Hematopoietic multipotent progenitor cell treated with erythropoietin and hydrocortisone succinate and interleukin-3 and kit ligand, for 6 days (in vitro differentiated cells): ENCODE results near the gene ASXL1.
A peak's percentile ranks its signal among the peaks of the same experiment; 100 is the strongest.
"Not testable (repeated sequence)": the region's sequence is repeated elsewhere in the genome, so short reads cannot be mapped to it uniquely, and the experiment has no call there.

ENCODE experiments used
- DNase-seq: peaks from one replicate; pipeline ENCODE4 v3.0.0-alpha.2; 2015

The ASXL1 gene

DNA sequence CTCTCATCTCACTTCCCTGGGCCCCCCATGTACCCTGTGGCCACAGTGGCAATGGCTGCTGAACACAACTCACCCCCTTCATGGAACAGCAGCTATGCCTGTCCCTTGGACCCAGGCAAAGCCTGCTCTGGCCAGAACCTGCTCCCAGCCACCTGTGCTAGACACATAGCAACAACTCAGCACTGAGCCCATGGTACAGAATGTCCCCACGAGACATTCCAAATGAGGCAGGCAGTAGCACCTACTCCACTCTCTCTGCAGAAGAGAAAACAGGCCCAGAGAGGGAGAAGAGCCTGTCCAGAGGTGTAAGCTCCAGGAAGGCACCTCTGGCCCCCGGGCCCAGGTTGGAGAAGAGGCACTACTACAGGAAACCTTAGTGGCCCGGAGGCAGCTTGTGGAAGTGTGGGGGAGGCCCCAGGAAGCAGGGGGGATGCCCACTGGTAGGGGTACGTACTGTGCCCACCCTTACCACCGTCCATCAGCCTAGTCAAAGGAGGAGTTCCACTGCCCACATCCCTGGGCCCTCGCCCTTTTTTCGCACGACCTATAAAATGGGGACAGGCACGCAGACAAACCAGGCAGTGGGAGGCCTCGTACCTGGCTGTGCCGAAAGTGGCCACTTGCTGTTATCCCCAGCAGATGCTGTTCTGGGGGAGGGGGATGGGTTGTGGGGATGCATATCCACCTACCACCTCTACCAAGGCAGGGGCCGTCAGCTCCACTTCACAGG lies 97.2 kb downstream of the ASXL1 start:
- no peak for DNase-seq

DNA sequence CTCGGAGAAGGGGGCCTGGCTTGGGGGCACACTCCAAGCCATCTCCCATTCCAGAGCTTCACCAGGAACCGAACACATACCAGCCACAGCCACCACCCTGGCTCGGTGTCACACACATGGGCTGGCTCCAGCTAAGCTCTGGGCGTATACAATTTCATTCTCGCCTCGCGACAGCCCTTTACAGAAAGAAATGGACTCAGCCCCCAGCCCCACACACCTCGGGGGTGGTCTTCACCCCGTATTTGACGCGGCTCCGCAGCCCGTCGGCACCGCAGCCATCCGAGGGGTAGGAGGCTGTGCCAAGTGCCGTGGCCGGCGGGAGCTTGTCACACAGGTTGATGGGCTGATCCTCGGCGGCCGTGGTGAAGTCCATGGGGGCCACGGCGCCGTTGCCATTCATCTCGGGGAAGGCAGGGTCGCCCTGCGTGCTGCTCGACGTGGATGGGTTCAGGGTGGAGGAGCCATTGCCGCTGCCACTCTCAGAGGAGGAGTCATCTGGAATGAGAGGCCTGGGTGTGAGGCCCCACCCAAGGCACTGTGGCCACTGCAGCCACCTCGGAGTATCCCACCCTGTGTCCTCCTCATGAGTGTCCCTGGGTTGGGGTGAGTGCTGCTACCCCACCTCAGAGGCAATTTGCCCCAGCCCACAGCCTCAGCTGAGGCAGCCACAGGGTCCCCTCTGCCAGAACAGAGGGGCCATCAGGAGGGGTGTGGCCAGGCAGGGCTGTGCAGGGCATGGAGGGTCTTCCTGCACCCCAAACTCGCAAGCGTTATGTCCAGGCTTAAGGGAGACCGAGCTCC lies 98.0 kb downstream of the ASXL1 start:
- DNase-seq: no peak

DNA sequence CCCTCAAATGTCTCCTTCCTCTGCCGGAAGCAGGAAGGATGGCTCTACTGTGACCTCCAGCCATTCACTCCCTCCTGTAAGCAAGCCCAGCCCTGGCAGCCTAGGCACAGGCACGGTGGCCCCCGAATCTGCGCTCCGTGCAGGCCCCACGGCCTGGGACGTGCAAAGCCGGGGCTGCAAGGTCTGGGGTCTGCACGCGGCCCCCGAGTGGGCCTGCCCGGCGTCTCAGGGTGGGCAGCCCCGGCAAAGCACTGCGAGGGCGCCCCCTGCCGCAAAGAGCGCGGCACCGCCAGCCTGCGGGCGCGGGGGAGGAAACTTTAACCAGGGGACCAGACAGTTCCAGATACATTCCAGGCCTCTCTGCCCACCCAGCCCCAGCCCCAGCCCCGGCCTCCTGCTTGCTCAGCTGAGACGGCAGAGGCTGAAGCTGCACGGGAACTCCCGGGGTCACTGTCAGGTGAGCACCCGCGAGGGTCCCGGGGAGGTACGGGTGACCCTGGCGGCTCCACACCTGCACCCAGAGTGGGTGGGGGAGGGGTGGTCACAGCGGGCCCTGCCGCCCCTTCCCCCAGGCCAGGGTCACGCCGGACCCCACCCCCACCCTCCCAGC lies 98.8 kb downstream of the ASXL1 start:
- DNase-seq: peak; percentile 51

DNA sequence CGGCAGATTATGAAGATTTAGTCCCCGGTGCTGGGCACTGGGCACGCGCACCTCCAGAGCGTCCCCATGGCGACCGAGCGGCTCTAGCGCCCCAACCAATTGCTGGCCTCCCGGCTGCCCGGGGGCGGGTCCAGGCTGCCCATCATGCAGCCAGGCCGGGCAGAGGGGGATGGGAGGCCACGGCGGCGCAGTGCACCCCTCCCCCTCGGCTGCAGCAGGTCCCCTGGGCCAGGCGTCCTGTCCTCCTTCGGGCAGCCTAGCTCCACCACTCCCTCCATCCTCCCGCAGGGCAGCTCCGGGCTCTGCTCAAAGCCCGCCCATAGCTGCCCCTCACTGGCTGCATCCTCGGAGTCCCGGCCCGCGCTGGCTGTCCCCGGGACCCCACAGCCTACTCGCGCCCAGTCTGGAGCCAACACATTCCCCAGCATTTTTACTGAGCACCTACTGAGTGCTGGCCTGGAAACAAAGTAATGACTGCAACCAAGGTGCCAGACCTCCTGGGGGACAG lies 99.4 kb downstream of the ASXL1 start:
- peak; percentile 49 for DNase-seq

DNA sequence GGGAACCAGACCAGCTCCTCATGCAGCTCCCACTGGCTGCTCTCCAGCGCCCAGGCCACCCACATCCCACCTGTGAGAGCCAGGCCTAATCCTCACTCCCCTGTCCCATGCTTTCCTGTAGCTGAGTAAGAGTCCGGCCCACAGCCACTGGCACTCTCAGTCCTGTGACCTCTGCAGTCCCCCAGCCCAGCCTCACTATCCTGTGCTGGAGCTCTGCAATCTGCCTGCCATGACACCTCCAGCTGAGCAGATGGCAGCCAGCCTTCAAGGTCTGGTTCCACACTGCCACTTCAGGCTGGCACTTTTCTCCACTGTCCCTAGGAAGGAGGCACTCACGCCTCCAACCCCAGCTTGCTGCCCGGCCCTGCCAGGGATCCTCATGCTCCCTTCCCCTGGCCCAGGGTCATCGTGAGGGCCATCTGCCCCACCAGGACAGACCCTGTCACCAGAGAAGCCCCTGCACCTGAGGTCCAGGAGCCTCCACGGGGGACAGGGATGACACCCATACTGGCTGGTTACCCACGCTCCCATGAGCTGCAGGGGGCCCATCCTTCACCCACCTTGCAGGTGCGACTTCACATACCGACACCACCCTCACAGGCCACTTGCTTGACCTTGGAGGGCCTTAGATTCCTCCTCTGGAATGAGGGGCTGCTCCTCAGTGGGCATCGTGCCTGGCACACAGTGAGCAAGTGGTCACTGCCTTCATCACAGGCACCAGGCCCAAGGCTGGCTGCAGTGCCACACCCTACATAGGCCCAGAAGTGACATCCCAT lies 100.1 kb downstream of the ASXL1 start:
- DNase-seq: no peak

DNA sequence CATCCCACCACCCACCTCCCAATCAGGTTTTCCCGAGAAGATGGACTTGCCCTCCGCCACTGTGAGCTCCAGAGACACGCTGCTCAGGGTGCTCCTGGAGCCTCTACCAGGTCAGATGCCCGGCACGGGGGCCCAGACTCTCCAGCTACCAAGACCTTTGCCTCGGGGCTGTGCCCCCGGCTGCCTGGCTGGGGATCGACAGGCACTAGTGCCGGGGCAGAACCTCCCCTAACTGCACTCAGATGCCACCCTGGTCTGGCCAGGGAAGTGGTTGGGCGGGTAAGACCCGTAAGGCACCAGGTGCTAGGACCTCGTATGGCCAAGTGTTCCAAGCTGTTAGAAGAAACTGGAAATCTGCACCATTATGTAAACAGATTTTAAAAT lies 100.7 kb downstream of the ASXL1 start:
- no peak for DNase-seq

DNA sequence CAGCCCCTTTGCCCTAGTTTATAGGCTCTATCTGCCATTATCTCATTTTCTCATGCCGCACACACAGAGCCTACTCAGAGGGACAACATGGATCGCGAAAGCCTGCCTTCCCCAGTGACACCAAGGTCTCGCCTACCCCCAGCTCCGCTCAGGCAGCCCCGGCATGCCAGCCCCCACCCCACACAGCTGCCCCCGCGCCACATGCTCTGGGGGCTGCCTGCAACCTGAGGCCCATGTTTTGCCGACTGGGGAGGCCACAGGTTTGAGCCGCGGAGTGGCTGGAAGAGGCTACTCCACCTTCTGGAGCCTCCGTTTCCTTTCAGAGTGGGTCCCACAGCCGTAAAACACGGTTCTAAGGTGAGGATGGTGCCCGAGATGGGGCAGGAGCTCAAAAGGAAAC lies 102.1 kb downstream of the ASXL1 start:
- DNase-seq: no peak

DNA sequence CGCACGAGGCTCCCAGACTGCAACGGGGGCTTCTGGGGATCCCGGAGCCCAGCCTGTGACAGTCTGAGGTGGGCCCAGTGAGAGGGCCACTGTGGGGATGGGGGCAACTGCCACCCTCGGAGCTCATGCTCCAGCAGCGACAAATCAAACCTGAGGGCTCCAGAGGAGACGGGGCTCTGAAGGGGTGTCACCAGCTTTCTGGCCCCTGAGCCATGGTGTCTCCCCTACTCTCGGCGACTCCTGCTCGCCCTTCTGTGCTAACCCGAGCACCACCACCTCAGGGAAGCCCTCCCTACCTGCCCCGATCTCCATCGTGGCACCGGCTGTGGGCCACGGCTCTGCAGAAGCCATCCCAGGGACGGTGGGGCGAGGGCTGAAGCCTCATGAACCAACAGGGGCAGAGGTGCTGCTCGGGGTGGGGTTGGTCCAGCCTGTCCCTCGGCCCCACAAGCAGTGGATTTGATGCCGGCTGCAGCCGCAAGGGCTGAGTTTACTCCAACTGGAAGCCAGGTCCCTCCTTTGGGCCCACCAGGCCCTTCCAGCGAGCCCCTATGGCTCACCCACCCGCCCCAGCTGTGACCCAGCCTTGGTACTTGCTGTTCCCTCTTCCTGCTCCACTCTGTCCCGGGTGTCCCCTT lies 102.7 kb downstream of the ASXL1 start:
- DNase-seq: no peak

DNA sequence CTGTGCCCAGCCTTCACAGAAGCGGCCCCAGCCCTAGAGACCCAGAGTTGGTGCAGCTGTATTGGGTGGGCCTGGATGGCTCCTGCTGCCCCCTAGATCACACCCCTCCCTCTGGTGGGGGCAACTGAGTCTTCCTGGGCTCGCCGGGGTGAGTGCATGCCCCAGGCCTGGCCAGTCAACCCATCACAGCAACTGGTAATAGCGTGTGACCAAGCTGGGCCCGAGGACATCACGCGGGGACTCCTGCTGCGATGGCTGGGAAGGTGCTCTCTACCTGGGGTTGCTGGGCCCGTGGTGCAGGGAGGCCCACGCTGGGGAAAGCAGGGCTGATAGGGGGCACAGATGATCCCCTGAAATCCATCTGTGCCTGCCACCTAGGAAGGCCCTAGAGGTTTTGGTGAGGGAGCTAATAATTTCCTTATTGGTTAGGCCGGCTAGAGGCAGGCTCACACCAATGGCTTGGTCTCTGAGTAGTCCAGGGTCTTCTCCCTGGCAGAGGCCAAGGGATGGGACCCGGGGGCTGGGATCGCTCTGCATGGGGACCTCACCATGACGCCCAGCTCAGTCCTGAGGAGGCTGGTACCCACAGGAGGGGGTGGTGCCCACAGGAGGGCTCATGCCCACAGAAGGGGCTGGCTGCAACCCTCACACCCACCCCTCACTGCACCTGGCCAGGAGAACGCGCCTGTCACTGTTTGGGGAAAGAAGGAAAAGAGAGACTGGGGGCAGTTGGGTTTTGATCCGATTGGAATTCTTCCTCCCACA lies 103.9 kb downstream of the ASXL1 start:
- no peak for DNase-seq

DNA sequence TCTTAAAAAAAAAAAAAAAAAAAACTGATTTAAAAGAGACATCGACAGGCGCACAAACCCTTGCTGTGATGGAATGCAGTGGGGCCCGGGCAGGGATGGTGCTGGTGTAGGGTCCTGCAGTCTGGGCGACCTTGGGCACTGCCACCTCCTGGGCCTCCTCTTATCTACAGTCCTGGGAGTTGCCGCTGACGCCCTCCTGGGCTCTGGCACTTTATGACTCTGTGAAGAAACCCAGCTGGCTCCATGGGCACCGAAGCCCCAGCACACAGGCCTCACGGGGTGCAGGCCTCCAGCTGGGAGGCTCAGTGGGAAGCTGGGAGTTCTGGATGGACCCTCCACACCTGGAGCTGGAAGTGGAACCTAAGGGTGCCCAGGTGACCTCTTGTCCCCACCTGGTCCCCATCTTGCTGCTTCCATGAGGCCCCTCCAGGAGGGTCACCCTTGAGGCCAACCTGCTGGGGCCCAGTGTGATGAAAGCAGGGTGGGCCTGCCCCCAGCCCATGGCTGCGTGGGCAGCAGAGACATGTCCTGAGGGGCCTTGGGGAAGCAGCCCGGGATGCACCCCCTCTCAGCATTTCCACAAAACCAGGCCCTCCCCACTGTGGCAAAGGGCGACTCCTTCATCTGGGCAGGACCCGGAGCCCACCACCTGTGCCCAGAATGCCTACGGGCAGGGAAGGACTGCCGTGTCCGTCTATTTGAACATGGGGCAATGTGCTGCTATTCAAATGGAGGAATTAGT lies 104.9 kb downstream of the ASXL1 start:
- DNase-seq: no peak

DNA sequence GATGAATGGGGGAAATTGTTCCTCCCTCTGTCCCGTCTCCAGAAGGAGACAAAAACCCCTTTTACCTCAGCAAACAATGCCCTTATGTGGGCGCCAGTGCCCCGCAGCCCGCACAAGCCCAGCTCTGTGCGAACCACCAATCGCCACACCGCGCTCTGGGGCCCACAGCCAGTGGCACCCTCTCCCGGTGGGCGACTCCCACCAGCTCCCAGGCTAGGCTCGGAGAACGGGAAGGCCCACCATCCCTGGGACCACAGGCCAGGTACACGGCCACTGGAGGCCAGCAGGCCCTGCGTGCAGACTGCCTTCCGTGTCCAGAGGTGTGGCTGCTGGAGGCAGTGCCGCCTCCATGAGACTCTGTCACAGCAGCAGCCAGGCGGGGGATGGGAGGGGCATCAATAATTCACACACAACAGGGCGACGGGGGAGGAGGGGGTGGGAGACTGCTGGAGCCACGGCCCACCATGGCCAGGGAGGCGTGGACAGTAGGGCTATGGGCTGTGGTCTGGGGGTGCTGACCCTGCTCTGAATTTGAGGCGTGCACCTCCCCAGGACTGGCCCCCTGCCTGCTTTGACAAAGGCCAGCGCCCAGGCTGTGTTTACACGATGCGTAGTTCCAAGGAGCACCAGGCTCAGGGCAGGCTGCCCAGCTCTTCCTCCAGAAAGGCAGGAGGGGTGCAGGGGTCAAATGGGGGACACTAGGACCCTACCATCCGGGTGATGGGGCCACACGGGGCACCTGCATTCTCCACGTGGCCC lies 105.7 kb downstream of the ASXL1 start:
- no peak for DNase-seq

DNA sequence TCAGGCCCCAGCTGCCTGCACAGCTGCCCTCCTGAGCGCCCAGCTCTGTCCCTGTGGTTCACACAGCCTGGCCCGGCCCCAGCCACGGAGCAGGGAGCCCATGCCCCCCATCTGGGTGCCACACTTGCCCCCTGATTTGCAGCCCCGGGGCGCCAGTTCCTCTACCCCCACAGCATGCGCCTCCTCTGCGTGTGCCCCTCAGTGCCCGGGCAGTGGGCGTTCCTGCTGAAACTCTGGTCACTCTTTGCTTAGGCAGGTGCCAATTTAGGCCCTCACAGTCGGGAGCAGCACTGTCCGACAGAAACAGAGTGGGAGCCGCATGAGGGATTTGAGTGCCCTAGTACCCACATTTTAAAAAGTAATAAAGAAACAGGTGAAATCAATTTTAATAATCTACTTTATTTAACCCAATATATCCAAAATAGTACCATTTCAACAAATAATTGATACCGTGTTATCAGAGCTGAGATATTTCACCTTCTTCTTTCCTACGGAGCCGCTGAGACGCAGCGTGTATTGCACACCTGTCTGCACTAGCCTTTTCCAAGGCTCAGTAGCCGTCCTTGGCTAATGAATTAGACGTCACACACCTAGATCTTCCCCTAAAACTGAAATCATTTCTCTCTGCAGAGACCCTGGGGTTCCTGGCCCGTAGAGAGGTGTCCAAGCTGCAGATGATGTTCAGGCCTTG lies 106.4 kb downstream of the ASXL1 start:
- DNase-seq: no peak

DNA sequence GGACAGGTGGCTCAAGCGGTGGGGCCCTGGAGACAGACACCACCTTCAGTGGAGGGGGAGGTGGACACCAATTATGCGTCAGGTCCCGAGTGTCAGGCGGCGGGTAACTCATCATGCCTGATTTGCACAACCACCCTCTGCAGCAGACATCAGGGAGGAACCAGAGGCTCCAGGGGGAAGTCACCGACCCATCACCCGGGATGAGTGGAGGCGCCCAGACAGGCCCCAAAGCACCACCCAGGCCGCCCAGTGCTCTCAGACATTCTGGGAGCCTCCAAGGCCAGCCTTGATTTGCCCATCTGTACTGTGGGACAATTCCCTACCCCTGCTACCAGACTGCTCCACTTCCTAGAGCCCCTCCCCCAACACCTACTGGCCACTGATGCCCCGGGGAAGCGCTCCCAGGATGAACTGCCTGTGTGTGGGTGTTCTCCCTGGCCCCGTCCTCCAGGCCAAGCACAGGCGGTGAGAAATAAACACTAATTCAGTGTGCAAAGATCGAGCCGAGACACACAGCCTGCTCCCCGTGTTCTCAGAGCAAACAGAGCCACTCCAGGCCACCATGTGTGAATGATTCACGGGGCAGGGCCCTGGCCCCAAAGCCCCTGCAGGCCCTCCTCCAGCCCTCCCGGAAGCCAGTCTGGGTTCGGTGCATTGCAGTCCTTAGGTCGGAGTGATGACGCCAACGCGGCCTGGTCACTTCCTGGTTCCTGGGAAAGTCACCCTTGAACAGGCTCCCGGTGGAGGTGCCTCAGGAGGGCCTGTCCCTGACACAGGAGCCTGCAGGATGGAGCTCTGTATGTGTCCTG lies 107.2 kb downstream of the ASXL1 start:
- DNase-seq: no peak

DNA sequence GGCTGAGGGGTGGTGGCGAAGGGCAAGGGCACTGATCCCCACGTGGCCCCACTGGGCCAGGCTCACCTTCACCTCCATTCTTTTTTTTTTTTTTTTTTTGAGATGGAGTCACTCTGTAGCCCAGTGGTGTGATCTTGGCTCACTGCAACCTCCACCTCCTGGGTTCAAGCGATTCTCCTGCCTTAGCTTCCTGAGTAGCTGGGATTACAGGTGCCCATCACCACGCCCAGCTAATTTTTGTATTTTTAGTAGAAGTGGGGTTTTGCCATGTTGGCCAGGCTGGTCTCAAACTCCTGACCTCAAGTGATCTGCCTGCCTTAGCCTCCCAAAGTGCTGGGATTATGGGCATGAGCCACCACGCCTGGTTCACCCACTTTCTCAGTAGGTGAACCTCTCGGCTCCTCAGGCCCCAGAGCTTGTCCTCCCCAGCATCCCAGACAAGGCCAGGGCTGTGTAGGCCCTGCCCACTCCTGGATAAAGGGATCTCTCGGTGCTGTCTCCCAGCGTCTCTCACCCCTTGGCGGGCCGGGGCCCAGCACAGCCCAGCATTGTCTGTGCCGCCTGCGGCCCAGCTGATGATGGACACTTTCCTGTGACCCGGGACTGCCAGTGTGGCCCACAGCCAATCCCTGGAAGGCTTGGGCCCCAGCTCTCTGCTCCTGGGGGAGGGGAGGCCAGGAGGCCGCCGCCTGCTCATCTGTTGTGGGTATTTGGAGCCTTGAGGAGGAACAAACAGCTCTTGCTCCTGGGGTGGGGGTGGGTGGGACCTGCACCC lies 108.0 kb downstream of the ASXL1 start:
- DNase-seq: not testable (repeated sequence)

DNA sequence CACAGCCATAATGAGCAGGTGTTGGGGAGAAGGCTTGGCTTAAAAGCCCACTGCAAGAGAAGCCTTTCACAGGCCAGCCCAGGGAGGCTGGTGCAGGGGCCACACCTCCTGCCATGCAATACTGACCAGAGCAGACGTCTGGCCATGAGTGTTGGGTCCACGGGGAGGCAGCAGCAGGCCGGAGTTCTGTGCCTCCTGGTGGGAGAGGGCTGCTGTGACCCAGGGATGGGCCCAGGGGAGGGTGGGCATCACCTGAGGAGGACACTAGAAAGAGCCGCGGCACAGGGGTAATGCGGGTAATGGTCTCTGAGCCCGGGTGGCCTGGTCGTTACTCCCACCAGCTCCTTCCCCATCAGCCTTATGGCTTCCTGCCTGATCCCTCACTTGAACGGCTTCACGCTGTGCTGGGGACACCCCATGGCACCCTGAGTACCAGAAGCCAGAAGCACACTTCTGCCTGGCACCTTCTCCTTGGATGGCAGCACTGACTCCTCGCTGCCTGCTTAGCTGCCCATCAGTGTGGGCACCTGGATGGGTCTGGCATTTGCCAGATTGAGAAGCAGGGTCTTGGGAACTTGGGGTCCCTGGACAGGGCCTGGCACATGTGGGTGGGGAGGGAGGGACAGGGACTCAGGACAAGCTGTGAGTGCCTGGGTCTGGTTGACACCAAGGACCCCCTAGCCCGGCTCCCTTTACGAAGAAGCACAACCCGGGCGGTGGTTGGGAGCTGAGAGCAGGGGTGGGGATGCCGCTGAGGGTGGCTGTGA lies 108.8 kb downstream of the ASXL1 start:
- DNase-seq: no peak

DNA sequence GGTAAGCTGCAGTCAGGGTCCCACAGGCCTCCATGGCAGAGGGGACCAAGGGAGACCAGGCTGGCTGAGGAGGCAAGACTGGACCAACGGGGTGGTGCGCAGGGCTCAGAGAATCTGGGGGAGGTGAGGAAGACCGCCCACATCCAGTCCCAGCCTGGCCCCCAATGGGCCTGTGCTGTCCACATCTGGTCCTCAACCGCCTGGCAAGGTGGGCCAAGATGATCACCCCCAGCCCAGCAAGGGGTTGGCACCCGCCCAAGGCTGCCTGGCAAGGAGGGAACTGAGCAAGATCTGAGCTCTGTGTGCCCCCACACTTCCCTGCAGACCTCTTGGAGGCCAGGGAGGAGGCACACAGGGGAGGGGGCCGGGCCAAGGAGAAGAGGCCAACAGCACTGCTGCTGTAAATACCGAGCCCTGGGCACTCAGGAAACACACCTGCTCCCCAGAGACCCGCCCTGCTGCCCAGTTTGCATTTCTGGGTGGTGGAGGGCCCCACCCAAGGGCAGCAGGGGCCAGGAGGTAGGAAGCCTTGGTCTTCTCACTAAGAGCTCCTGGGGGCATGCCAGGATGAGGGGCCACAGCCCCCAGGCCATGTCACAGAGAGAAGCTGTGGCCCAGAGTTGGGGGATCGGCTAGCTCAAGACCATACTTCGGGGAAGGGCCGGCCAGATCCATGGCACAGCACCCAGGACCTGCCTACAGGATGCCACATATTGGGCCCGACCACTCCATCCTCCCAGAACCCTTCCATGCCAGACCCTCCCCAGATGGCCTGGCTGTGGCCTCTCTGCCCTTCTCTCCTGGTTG lies 109.6 kb downstream of the ASXL1 start:
- no peak for DNase-seq
